OCI-LY7 (cell line): ENCODE results near the gene SLC2A2. TPM values are rescaled to one million over a fixed set of nuclear protein-coding genes. Genes with fewer than 3 reads are reported as not detected.

ENCODE experiments used
- BruUV-seq: library from RNA; stranded (reverse); fragments of 400-500 nt; replicated peaks from 2 replicates; lab custom pipeline; 2021; lab: Mats Ljungman, UMichigan
- CTCF ChIA-PET: fragments of 300-600 bp; sonication (Branson Sonifier 250); formaldehyde crosslinking; loops from one replicate; lab custom pipeline; 2022; ENCODE audit warnings: antibody characterized with exemption; ENCODE audit not compliant: unreplicated experiment; lab: Charles Lee
- POLR2A ChIA-PET: fragments of 300-600 bp; sonication (Branson Sonifier 250); formaldehyde crosslinking; loops from one replicate; lab custom pipeline; 2022; ENCODE audit warnings: antibody characterized with exemption; lab: Charles Lee
- DNase-seq: peaks from one replicate; pipeline ENCODE4 v3.0.0-alpha.2; 2015; ENCODE audit warnings: low spot score
- H2AFZ ChIP-seq: fragments of 200-600 bp; sonication (generic), shearing (Covaris generic); 2 replicates; pipeline ENCODE4 v1.6.1; 2014; ENCODE audit warnings: mild to moderate bottlenecking, antibody characterized with exemption, low read length, moderate library complexity
- H3K27ac ChIP-seq: fragments of 200-600 bp; sonication (generic); 2 replicates; pipeline ENCODE4 v1.5.1; 2014; ENCODE audit warnings: mixed run types, low read depth, mild to moderate bottlenecking, moderate library complexity, low read length, inconsistent platforms; ENCODE audit not compliant: poor library complexity, severe bottlenecking
- H3K36me3 ChIP-seq: fragments of 200-600 bp; sonication (generic); 2 replicates; pipeline ENCODE4 v1.6.1; 2014; ENCODE audit warnings: mild to moderate bottlenecking, antibody characterized with exemption, low read length, moderate library complexity, mixed read lengths; ENCODE audit not compliant: insufficient read depth
- H3K4me1 ChIP-seq: fragments of 200-600 bp; sonication (generic); 2 replicates; pipeline ENCODE4 v1.5.1; 2014; ENCODE audit warnings: mild to moderate bottlenecking, low read length; ENCODE audit not compliant: insufficient read depth, poor library complexity, severe bottlenecking
- H3K4me2 ChIP-seq: fragments of 200-600 bp; sonication (generic); 2 replicates; pipeline ENCODE4 v1.6.1; 2014; ENCODE audit warnings: mild to moderate bottlenecking, low read length
- H3K4me3 ChIP-seq: fragments of 200-600 bp; sonication (generic); 2 replicates; pipeline ENCODE4 v1.5.1; 2014; ENCODE audit warnings: mild to moderate bottlenecking, low read depth, low read length; ENCODE audit not compliant: poor library complexity, severe bottlenecking
- H3K79me2 ChIP-seq: fragments of 200-600 bp; sonication (generic); 2 replicates; pipeline ENCODE4 v1.6.1; 2016; ENCODE audit warnings: low read depth, mild to moderate bottlenecking, low read length, moderate library complexity, mixed read lengths; ENCODE audit not compliant: insufficient read depth
- H3K9me2 ChIP-seq: fragments of 200-600 bp; sonication (generic); 2 replicates; pipeline ENCODE4 v1.6.1; 2016; ENCODE audit warnings: mild to moderate bottlenecking, low read length, mixed read lengths; ENCODE audit not compliant: insufficient read depth
- H3K9me3 ChIP-seq: fragments of 200-600 bp; sonication (generic); 2 replicates; pipeline ENCODE4 v1.6.1; 2014; ENCODE audit warnings: mild to moderate bottlenecking, mixed run types, low read length, mixed read lengths
- H4K20me1 ChIP-seq: fragments of 200-600 bp; sonication (generic); 2 replicates; pipeline ENCODE4 v1.6.1; 2014; ENCODE audit warnings: mild to moderate bottlenecking, antibody characterized with exemption, low read length, moderate library complexity, mixed read lengths; ENCODE audit not compliant: insufficient read depth
- CTCF ChIP-seq: fragments of 200-600 bp; sonication (generic); conservative IDR thresholded peaks from 2 replicates; pipeline ENCODE4 v1.5.1; 2014; ENCODE audit warnings: mild to moderate bottlenecking, antibody characterized with exemption, low read length, moderate library complexity, mixed read lengths
- EZH2phosphoT487 ChIP-seq: fragments of 200-600 bp; sonication (generic); IDR thresholded peaks from 2 replicates; pipeline ENCODE4 v1.6.1; 2018; ENCODE audit warnings: low read depth, borderline replicate concordance, mild to moderate bottlenecking, mixed run types, antibody characterized with exemption, low read length, moderate library complexity, mixed read lengths
- intact Hi-C: fragments of 100-400 bp; cut with micrococcal nuclease; formaldehyde crosslinking; loops from one replicate; pipeline ENCODE4 v1.10.0; 2022; ENCODE audit not compliant: unreplicated experiment
- total RNA-seq, 2 experiments: library from RNA; depleted of rRNA in 1 of 2; stranded (reverse); fragments of >200 nt in 1 of 2; shearing (Covaris generic) in 1 of 2; gene quantifications; 2 replicates each; pipeline ENCODE4 v1.2.3, GENCODE V29; 2014 to 2022

Gene SLC2A2
- total RNA-seq, 2 experiments from 2014 or later, result not detected

- no peaks in the 10 kb centered on the region for H3K9me2 ChIP-seq
- no peaks in the 10 kb centered on the region for H4K20me1 ChIP-seq
- POLR2A ChIA-PET, result no interaction called here
- no peak for DNase-seq
- H2AFZ ChIP-seq, result no peak overlapping the region
- H3K4me1 ChIP-seq, result no peaks in the 10 kb centered on the region
- intact Hi-C loops, result no loop called here
- CTCF ChIA-PET, result no interaction called here
- no peak overlapping the region for H3K27ac ChIP-seq
- no peak overlapping the region for H3K4me3 ChIP-seq
- TF ChIP-seq CTCF (no peak), EZH2phosphoT487 (no peak)
- H3K9me3 ChIP-seq, result no peaks in the 10 kb centered on the region
- no TSS peak for BruUV-seq
- no peak overlapping the region for H3K4me2 ChIP-seq
- H3K36me3 ChIP-seq, result no peaks in the 10 kb centered on the region
- H3K79me2 ChIP-seq, result no peaks in the 10 kb centered on the region
These were observed 59.4 kb downstream of the SLC2A2 start for GRCh38 chr3:170967126-170967525.

- no peak for DNase-seq
- Histone ChIP-seq H3K4me3 (no peak overlapping the region), H3K36me3 (no peaks in the 10 kb centered on the region), H3K4me2 (no peak overlapping the region), H2AFZ (no peak overlapping the region), H3K9me3 (no peaks in the 10 kb centered on the region), H3K4me1 (no peaks in the 10 kb centered on the region), H4K20me1 (no peaks in the 10 kb centered on the region), H3K9me2 (no peaks in the 10 kb centered on the region), H3K27ac (no peak overlapping the region), H3K79me2 (no peaks in the 10 kb centered on the region)
- BruUV-seq, result no TSS peak
- TF ChIP-seq CTCF, result no peak
- TF ChIP-seq EZH2phosphoT487, result no peak
- CTCF ChIA-PET, result no interaction called here
- intact Hi-C loops, result no loop called here
- POLR2A ChIA-PET, result no interaction called here
These were observed 60.0 kb downstream of the SLC2A2 start for GRCh38 chr3:170966495-170966894.

- no peaks in the 10 kb centered on the region for H3K9me3 ChIP-seq
- no peak overlapping the region for H3K4me3 ChIP-seq
- no peak overlapping the region for H2AFZ ChIP-seq
- H3K9me2 ChIP-seq, result no peaks in the 10 kb centered on the region
- BruUV-seq, result no TSS peak
- intact Hi-C loops, result no loop called here
- H3K4me2 ChIP-seq, result no peak overlapping the region
- H3K27ac ChIP-seq, result no peak overlapping the region
- no peaks in the 10 kb centered on the region for H3K36me3 ChIP-seq
- no peaks in the 10 kb centered on the region for H4K20me1 ChIP-seq
- H3K79me2 ChIP-seq, result no peaks in the 10 kb centered on the region
- H3K4me1 ChIP-seq, result no peaks in the 10 kb centered on the region
- TF ChIP-seq EZH2phosphoT487, result no peak
- no peak for TF ChIP-seq CTCF
- no peak for DNase-seq
- CTCF ChIA-PET, result no interaction called here
- POLR2A ChIA-PET, result no interaction called here
These were observed 64.1 kb downstream of the SLC2A2 start for GRCh38 chr3:170962411-170962810.
